DND-41 (cell line): ENCODE data around the gene CYYR1.

ENCODE experiments used
- ATAC-seq: fragments of 200-7000 bp; cut with Tn5 transposase; 3 replicates; pipeline ENCODE4 v1.9.1; 2021; ENCODE audit warnings: low read depth; ENCODE audit not compliant: insufficient read depth
- DNase-seq: peaks from one replicate; pipeline ENCODE4 v3.0.0-alpha.2; 2020
- H2AFZ ChIP-seq: 2 replicates; pipeline ENCODE4 v1.6.0; 2012; ENCODE audit warnings: low read depth, low read length
- H3K27ac ChIP-seq: 2 replicates; pipeline ENCODE4 v1.5.1; 2012; ENCODE audit warnings: low read length, inconsistent platforms
- H3K27me3 ChIP-seq: fragments of 200-600 bp; sonication (generic); 2 replicates; pipeline ENCODE4 v1.6.0; 2012; ENCODE audit warnings: low read length, mild to moderate bottlenecking, inconsistent platforms; ENCODE audit not compliant: insufficient read depth, poor library complexity
- H3K36me3 ChIP-seq: 2 replicates; pipeline ENCODE4 v1.5.1; 2012; ENCODE audit warnings: low read length, inconsistent platforms; ENCODE audit not compliant: insufficient read depth
- H3K4me1 ChIP-seq: 2 replicates; pipeline ENCODE4 v1.5.1; 2012; ENCODE audit warnings: mild to moderate bottlenecking, low read length; ENCODE audit not compliant: insufficient read depth
- H3K4me2 ChIP-seq: 2 replicates; pipeline ENCODE4 v1.6.0; 2012; ENCODE audit warnings: mild to moderate bottlenecking, moderate library complexity, low read length, inconsistent platforms; ENCODE audit not compliant: insufficient read depth
- H3K4me3 ChIP-seq, 2 experiments: fragments of 200-600 bp in 1 of 2; shearing (Covaris generic) in 1 of 2; 2 replicates each; pipeline ENCODE4 v1.5.1; 2012 to 2016; ENCODE audit warnings: inconsistent platforms in 2 of 2, low read length in 2 of 2, mild to moderate bottlenecking in 2 of 2, low read depth in 1 of 2, moderate library complexity in 1 of 2
- H3K79me2 ChIP-seq: 2 replicates; pipeline ENCODE4 v1.6.0; 2012; ENCODE audit warnings: low read length, inconsistent platforms; ENCODE audit not compliant: insufficient read depth
- H3K9ac ChIP-seq: 2 replicates; pipeline ENCODE4 v1.6.0; 2012; ENCODE audit warnings: low read depth, mild to moderate bottlenecking, inconsistent platforms, low read length, moderate library complexity
- H3K9me3 ChIP-seq: 2 replicates; pipeline ENCODE4 v1.5.1; 2012; ENCODE audit warnings: low read length, moderate library complexity, mild to moderate bottlenecking, inconsistent platforms; ENCODE audit not compliant: insufficient read depth, severe bottlenecking
- H4K20me1 ChIP-seq: 2 replicates; pipeline ENCODE4 v1.6.0; 2012; ENCODE audit warnings: low read length; ENCODE audit not compliant: insufficient read depth
- EZH2 ChIP-seq: IDR thresholded peaks from 3 replicates; pipeline ENCODE4 v1.6.1; 2012; ENCODE audit warnings: borderline replicate concordance, low read depth, mild to moderate bottlenecking, moderate library complexity, low read length, inconsistent platforms; ENCODE audit not compliant: severe bottlenecking
- TF ChIP-seq, protein P1 (sequence below): IDR thresholded peaks from 2 replicates; pipeline ENCODE4 v1.5.1; 2012; ENCODE audit warnings: borderline replicate concordance, low read length, moderate library complexity, mild to moderate bottlenecking; ENCODE audit not compliant: poor library complexity, severe bottlenecking; ENCODE audit errors: extremely low read depth

The CYYR1 gene

DNA sequence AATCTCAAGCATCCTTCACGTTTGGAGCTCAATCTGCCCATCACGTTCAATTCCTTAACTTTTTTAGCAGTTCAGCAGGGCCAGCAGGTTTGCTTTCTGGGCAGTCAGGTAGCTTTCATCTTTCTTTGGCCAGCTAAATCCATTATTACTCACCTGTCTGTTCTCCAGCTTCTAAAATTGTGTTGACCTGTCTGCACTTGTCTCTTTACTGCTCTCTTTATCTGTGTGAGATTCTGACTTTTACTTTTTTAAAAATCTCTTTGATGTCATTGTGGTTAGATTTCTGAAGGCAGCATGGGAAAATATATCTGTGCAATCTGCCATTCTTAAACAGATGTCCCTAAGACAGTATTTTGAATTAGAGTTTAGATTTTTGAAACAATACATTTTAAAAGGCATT, 24.9 kb upstream of the CYYR1 start:
- H3K36me3 ChIP-seq: no peaks in the 10 kb centered on the region
- H3K9me3 ChIP-seq: no peaks in the 10 kb centered on the region
- H3K4me1 ChIP-seq: peaks cover 40% of the 10 kb centered on the region
- 0 out of 4 replicates have a peak overlapping the region, but pooled peaks of 1 of the 2 experiments have one; percentile 23 for H3K4me3 ChIP-seq
- H3K4me2 ChIP-seq: peak overlapping the region; percentile 53
- no peaks in the 10 kb centered on the region for H3K79me2 ChIP-seq
- H2AFZ ChIP-seq: no peak overlapping the region
- DNase-seq (no peak), ATAC-seq (peak; percentile 93)
- H3K27me3 ChIP-seq: no peaks in the 10 kb centered on the region
- H3K9ac ChIP-seq: peak overlapping the region; percentile 39
- no peak for TF ChIP-seq EZH2
- TF ChIP-seq, protein P1, sequence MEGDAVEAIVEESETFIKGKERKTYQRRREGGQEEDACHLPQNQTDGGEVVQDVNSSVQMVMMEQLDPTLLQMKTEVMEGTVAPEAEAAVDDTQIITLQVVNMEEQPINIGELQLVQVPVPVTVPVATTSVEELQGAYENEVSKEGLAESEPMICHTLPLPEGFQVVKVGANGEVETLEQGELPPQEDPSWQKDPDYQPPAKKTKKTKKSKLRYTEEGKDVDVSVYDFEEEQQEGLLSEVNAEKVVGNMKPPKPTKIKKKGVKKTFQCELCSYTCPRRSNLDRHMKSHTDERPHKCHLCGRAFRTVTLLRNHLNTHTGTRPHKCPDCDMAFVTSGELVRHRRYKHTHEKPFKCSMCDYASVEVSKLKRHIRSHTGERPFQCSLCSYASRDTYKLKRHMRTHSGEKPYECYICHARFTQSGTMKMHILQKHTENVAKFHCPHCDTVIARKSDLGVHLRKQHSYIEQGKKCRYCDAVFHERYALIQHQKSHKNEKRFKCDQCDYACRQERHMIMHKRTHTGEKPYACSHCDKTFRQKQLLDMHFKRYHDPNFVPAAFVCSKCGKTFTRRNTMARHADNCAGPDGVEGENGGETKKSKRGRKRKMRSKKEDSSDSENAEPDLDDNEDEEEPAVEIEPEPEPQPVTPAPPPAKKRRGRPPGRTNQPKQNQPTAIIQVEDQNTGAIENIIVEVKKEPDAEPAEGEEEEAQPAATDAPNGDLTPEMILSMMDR: no peak
- peak overlapping the region; percentile 80 for H3K27ac ChIP-seq
- no peaks in the 10 kb centered on the region for H4K20me1 ChIP-seq

DNA sequence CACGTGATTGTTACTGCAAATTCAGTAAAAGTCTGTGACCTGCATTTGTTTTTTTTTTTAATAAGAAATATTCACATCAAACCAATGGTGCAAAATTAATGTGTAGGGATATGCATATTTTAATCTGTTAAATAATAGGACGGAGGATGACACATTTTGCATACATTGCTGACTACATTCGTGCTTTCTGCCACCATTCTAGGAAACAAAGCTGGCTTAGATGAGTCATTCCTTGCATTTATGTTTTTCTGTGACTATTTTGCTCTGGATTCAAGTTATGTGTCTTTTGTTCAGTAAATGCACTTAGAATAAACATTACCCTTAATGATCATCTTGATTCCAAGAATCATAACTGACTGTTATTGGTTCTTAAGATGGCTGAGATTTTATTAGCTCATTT, 23.9 kb upstream of the CYYR1 start:
- ATAC-seq (no peak), DNase-seq (no peak)
- Histone ChIP-seq H3K9me3 (no peaks in the 10 kb centered on the region), H3K79me2 (no peaks in the 10 kb centered on the region), H3K27me3 (no peaks in the 10 kb centered on the region), H3K27ac (peak overlapping the region; percentile 80), H3K4me3 (no peak overlapping the region), H3K4me1 (peaks cover 40% of the 10 kb centered on the region), H4K20me1 (no peaks in the 10 kb centered on the region), H2AFZ (no peak overlapping the region), H3K36me3 (no peaks in the 10 kb centered on the region), H3K4me2 (0 out of 2 replicates have a peak overlapping the region, but pooled peaks have one; percentile 53), H3K9ac (no peak overlapping the region)
- TF ChIP-seq, protein P1: no peak
- TF ChIP-seq EZH2: no peak

DNA sequence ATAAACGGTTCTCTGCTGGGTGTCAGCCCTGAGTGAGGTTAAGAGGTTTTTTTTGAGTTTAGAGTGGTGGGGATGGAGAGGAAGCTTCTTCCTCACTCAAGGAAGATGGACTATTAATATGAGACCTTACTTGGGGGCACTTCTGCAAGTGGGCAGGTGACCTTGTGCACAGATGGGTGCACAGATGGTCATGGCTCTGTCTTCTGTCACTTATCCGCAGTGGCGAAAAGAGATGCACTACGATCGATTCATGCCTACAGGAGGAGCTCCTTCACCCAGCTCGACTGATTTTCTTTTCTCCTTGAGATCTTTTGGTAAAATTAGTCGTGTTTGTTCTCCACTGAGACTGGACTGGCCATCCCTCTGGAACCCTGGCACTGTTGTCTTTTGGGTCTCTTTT, 22.9 kb upstream of the CYYR1 start:
- DNase-seq: no peak
- no peak overlapping the region for H3K9ac ChIP-seq
- H3K9me3 ChIP-seq: no peaks in the 10 kb centered on the region
- no peaks in the 10 kb centered on the region for H3K36me3 ChIP-seq
- ATAC-seq: no peak
- TF ChIP-seq EZH2: no peak
- TF ChIP-seq, protein P1: no peak
- peaks cover 40% of the 10 kb centered on the region for H3K4me1 ChIP-seq
- H3K4me2 ChIP-seq: no peak overlapping the region
- H3K4me3 ChIP-seq: no peak overlapping the region
- no peak overlapping the region; the same call in 1 of the 2 replicates for H2AFZ ChIP-seq
- H3K27me3 ChIP-seq: no peaks in the 10 kb centered on the region
- no peaks in the 10 kb centered on the region for H4K20me1 ChIP-seq
- H3K79me2 ChIP-seq: no peaks in the 10 kb centered on the region
- no peak overlapping the region; the same call in 1 of the 2 replicates for H3K27ac ChIP-seq

DNA sequence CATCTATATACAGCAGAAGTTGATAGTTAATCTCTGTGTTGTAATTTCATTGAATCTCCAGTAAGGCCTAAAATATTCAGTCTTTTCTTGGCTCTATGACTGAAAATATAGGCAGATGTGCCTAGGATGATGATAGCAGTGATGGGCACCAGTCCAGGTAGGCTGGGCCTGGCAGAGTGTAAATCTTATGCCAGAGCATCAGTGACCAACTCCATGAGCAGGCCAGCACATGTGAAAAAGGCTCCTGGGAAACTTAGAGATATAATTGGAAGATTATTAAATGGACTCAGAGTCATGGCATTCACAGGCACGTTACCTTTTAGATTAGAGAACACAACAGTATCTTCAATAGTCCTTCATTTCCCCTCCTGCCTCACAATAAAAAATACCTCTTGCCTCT, 20.7 kb upstream of the CYYR1 start:
- Histone ChIP-seq H2AFZ (no peak overlapping the region), H3K4me3 (no peak overlapping the region), H3K4me2 (no peak overlapping the region), H4K20me1 (no peaks in the 10 kb centered on the region), H3K36me3 (no peaks in the 10 kb centered on the region), H3K27me3 (no peaks in the 10 kb centered on the region), H3K9ac (no peak overlapping the region), H3K9me3 (no peaks in the 10 kb centered on the region), H3K27ac (no peak overlapping the region), H3K4me1 (peaks cover 21% of the 10 kb centered on the region), H3K79me2 (no peaks in the 10 kb centered on the region)
- no peak for DNase-seq
- no peak for ATAC-seq
- TF ChIP-seq, protein P1: no peak
- no peak for TF ChIP-seq EZH2
